ENCODE results near the gene S100A4.

Gene S100A4

DNA sequence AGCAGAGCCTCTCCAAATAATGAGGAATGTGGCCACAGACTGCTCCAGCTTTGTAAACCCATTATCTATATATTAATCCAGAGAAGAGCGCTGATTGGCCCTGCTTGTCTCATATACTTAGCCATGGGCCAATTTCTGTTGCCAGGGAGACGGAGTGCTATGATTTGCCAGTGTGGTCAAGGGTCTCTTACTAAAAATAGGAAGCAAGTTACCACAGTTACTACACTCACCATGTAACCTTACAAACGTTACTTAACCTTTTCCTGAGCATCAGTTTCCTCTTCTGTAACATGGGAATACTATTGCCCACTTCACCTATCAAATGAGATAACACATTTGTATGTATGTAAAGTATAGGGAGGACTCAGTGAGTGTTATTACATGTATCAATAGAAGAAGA lies 27.7 kb upstream of the S100A4 start:
- TF ChIP-seq, protein P1, sequence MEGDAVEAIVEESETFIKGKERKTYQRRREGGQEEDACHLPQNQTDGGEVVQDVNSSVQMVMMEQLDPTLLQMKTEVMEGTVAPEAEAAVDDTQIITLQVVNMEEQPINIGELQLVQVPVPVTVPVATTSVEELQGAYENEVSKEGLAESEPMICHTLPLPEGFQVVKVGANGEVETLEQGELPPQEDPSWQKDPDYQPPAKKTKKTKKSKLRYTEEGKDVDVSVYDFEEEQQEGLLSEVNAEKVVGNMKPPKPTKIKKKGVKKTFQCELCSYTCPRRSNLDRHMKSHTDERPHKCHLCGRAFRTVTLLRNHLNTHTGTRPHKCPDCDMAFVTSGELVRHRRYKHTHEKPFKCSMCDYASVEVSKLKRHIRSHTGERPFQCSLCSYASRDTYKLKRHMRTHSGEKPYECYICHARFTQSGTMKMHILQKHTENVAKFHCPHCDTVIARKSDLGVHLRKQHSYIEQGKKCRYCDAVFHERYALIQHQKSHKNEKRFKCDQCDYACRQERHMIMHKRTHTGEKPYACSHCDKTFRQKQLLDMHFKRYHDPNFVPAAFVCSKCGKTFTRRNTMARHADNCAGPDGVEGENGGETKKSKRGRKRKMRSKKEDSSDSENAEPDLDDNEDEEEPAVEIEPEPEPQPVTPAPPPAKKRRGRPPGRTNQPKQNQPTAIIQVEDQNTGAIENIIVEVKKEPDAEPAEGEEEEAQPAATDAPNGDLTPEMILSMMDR (conservative IDR thresholded peaks at IDR 0.05; ENCODE audit: low read depth, low read length): no peak
- DNase-seq (ENCODE audit: low read depth): peak; percentile 53
- H3K4me3 ChIP-seq (ENCODE audit: low read depth, low read length): no peak overlapping the region

DNA sequence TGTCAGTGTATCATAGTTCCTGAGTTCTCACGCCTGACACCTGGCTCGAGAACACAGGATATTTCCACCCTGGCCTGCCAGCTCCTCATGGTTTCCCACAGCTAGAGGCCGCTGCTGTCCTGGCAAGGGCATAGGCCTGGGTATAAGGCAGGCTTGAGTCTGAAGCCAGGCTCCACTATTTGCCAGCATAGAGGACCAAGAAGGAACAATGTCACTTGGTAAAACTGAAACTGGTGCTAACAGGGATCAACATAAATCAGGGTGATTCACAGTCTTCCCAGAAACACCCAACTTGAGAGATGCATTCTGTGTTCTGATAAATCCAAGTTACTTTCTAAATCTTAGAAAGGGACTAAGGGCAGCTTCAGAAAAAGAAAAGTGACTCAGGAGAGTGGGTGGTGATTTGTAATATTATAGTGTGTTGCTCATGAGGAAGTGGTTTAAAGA lies 27.0 kb upstream of the S100A4 start:
- peak; percentile 85 for DNase-seq (ENCODE audit: low read depth)
- TF ChIP-seq, protein P1 (conservative IDR thresholded peaks at IDR 0.05; ENCODE audit: low read depth, low read length): peak; percentile 96

DNA sequence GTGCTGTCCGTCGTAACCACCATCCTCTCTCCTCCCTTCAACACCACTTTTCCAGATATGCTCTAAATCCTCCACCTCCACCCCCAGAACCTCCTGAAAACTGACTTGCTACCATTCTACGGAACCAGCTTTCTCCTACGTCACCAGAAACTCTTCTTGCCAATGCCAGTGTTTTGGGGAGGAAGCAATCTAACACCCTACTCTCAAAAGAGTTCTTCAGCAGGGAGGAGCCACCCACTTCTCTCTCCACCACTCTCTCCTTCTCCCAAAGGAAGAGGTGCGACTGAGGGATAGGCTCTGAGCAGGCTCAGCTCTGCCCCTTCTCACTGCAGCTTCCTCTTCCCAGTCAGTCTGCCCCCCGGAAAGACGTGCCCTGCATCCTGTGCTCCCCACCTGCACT lies 26.1 kb upstream of the S100A4 start:
- no peak overlapping the region for H3K4me3 ChIP-seq (ENCODE audit: low read depth, low read length)
- TF ChIP-seq, protein P1 (conservative IDR thresholded peaks at IDR 0.05; ENCODE audit: low read depth, low read length): no peak
- DNase-seq (ENCODE audit: low read depth): no peak

More for the DNA sequence above, 27.0 kb upstream of the S100A4 start:
- no peak overlapping the region for H3K4me3 ChIP-seq (ENCODE audit: low read depth, low read length)

DNA sequence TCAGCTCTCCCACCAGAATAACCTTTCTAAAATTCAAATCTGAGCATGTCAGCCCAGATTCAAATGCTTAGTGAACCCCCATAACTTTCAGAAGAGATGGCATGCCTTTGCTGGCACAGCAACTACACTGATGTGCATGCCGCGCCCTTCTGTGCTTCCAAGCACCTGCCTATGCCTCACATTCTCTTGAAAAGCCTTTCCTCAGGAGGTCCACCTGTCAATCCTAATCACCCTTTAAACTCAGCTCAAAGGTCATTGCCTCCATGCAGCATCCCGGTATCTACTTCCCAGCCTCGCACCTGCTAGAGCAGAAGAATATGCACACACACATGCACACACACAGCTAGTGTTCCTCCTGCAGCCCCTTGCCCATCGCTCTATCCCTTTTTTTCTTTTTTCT lies 25.3 kb upstream of the S100A4 start:
- TF ChIP-seq, protein P1 (conservative IDR thresholded peaks at IDR 0.05; ENCODE audit: low read depth, low read length): no peak
- H3K4me3 ChIP-seq (ENCODE audit: low read depth, low read length): no peak overlapping the region
- no peak for DNase-seq (ENCODE audit: low read depth)

DNA sequence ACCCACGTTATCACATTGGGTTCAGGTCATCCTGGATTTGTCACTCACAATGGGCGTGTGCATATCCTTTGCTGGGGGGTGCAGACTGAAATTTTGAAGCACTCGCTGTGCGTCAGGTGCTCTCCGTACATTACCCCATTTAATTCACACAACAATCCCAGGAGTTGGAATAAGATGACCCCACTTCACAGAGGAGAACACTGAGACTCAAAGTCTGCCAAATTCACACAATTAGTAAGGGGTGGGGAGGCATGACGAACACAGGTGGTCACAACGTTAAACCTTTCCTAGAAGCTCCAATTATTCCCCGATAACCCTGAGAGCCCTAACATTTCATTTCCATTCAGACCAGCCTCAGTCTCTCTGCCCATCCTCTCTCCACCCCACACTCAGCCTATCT lies 23.9 kb upstream of the S100A4 start:
- no peak for DNase-seq (ENCODE audit: low read depth)
- no peak overlapping the region for H3K4me3 ChIP-seq (ENCODE audit: low read depth, low read length)
- TF ChIP-seq, protein P1 (conservative IDR thresholded peaks at IDR 0.05; ENCODE audit: low read depth, low read length): no peak

DNA sequence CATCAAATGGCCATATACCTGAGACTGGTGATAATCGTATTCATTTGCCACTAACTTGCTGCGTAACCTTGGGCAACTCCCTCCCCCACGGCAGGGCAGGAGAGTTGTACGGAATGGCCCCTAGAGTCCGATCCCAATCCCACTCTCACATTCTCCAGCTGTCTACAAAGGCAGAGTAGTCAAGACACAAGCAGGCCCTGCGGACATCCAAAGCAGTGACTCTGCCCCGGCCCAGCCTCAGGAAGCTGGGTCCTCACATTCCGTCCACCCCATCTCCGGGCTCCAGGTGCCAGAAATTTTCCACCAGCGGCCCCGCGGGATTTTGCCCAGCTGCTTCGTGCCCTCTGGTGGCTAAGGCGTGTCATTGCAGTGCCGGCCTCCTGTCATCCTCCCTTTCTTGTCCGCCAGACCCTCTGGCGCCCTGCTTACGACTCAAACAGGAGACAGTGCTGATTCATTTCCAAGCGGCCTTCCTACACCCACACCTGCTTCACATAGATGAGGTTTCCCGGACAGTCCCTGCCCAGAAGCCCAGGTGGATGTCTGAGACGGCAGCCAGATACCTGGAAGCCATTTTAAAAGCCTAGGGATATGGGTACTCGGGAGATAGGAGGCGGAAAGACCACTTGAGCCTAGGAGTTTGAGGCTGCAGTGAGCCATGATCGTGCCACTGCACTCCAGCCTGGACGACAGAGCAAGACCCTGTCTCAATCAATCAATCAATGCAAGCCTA lies 22.9 kb upstream of the S100A4 start:
- peak overlapping the region; percentile 34 for H3K4me3 ChIP-seq (ENCODE audit: low read depth, low read length)
- TF ChIP-seq, protein P1 (conservative IDR thresholded peaks at IDR 0.05; ENCODE audit: low read depth, low read length): peak; percentile 97
- DNase-seq (ENCODE audit: low read depth): peak; percentile 87
